ENCODE data around the gene RHOD.

Gene RHOD

GRCh38 chr11:67056267-67057204, at the start of gene RHOD:
Gene RHOD (plus strand): TSS chr11:67056847. CDS start chr11:67056903, 56 bp downstream.
- peak; percentile 62 for DNase-seq

- no peak for DNase-seq
Observed at GRCh38 chr11:67007126-67007525, 49.5 kb upstream of the RHOD start.

GRCh38 chr11:67010296-67010905, 46.2 kb upstream of the RHOD start:
- no peak for DNase-seq

- DNase-seq: no peak
Observed at GRCh38 chr11:67013511-67014045, 43.1 kb upstream of the RHOD start.

GRCh38 chr11:67014343-67014742, 42.3 kb upstream of the RHOD start:
- no peak for DNase-seq

GRCh38 chr11:67015048-67015447, 41.6 kb upstream of the RHOD start:
- DNase-seq: no peak

- no peak for DNase-seq
Observed at GRCh38 chr11:67016550-67016949, 40.1 kb upstream of the RHOD start.

GRCh38 chr11:67020949-67021348, 35.7 kb upstream of the RHOD start:
- DNase-seq: no peak

GRCh38 chr11:67022341-67022933, 34.2 kb upstream of the RHOD start:
- DNase-seq: no peak

GRCh38 chr11:67022961-67023956, 33.4 kb upstream of the RHOD start, which contains the start of gene SYT12:
Gene SYT12 (plus strand): TSS chr11:67023134. CDS start chr11:67030145, 7,011 bp downstream.
- peak; percentile 39 for DNase-seq

GRCh38 chr11:67023957-67024353, 32.7 kb upstream of the RHOD start:
- no peak for DNase-seq

GRCh38 chr11:67024410-67024809, 32.2 kb upstream of the RHOD start:
- DNase-seq: peak; percentile 68

GRCh38 chr11:67024966-67025365, 31.7 kb upstream of the RHOD start:
- no peak for DNase-seq

GRCh38 chr11:67025750-67026149, 30.9 kb upstream of the RHOD start:
- no peak for DNase-seq

GRCh38 chr11:67026941-67027340, 29.7 kb upstream of the RHOD start:
- DNase-seq: no peak

GRCh38 chr11:67027483-67027930, 29.1 kb upstream of the RHOD start:
- no peak for DNase-seq

GRCh38 chr11:67027943-67028542, 28.6 kb upstream of the RHOD start:
- no peak for DNase-seq

- DNase-seq: no peak
Observed at GRCh38 chr11:67029146-67029545, 27.5 kb upstream of the RHOD start.

- no peak for DNase-seq
Observed at GRCh38 chr11:67030976-67031375, 25.7 kb upstream of the RHOD start.

- DNase-seq: no peak
Observed at GRCh38 chr11:67031791-67032561, 24.7 kb upstream of the RHOD start.
